GM12878 (cell line): ENCODE results near the gene ASCC3. TPM values are rescaled to one million over a fixed set of nuclear protein-coding genes. Genes with fewer than 3 reads are reported as not detected.

Experiments used
- ATAC-seq: fragments of 200-7000 bp; cut with Tn5 transposase; 3 replicates; pipeline ENCODE4 v1.9.1; 2020; ENCODE audit warnings: mild to moderate bottlenecking, moderate library complexity
- BruUV-seq: library from RNA; stranded (reverse); fragments of 400-500 nt; replicated peaks from 2 replicates; lab custom pipeline; 2021; lab: Mats Ljungman, UMichigan
- CTCF ChIA-PET: fragments of 300-600 bp; sonication (Branson Sonifier 250); formaldehyde crosslinking; extraction: SDS; loops from one replicate; lab custom pipeline; 2021; ENCODE audit warnings: inconsistent platforms; lab: Yijun Ruan, JAX
- POLR2A ChIA-PET: fragments of 350-600 bp; formaldehyde crosslinking; extraction: SDS; loops from one replicate; lab custom pipeline; 2021; ENCODE audit warnings: inconsistent platforms; lab: Charles Lee
- RAD21 ChIA-PET: fragments of 300-600 bp; sonication (Branson Sonifier 250); formaldehyde crosslinking; loops from one replicate; lab custom pipeline; 2023; ENCODE audit warnings: antibody characterized with exemption; ENCODE audit not compliant: unreplicated experiment; lab: Charles Lee
- SMC1A ChIA-PET: fragments of 300-600 bp; sonication (Branson Sonifier 250); formaldehyde crosslinking; loops from one replicate; lab custom pipeline; 2023; ENCODE audit not compliant: unreplicated experiment, uncharacterized antibody; lab: Charles Lee
- DNase-seq: peaks from one replicate; pipeline ENCODE4 v3.0.0-alpha.2; 2011; ENCODE audit warnings: low read depth, low spot score
- FAIRE-seq: peaks from 3 replicates; lab custom pipeline; 2011; peaks lifted over from hg19 to GRCh38; lab: Jason Lieb, UNC
- H2AFZ ChIP-seq: 2 replicates; pipeline ENCODE4 v1.6.0; 2011; ENCODE audit warnings: low read depth, low read length, control low read depth; ENCODE audit not compliant: control insufficient read depth
- H3K27ac ChIP-seq: 2 replicates; pipeline ENCODE4 v1.5.1; 2011; ENCODE audit warnings: control low read depth; ENCODE audit not compliant: control insufficient read depth, insufficient read depth
- H3K27me3 ChIP-seq, 2 experiments: replicated peaks in 1 of 2; 2 replicates each; pipeline versions ENCODE4 v1.6.0 to v1.6.1; 2011; ENCODE audit warnings: low read length in 1 of 2; ENCODE audit not compliant: control insufficient read depth in 2 of 2, insufficient read depth in 2 of 2
- H3K36me3 ChIP-seq, 2 experiments: 2 replicates each; pipeline ENCODE4 v1.5.1; 2011; ENCODE audit warnings: low read length in 1 of 2; ENCODE audit not compliant: control insufficient read depth in 2 of 2, insufficient read depth in 2 of 2
- H3K4me1 ChIP-seq: 2 replicates; pipeline ENCODE4 v1.6.1; 2011; ENCODE audit warnings: mild to moderate bottlenecking, low read length, moderate library complexity, mixed read lengths; ENCODE audit not compliant: control insufficient read depth, insufficient read depth
- H3K4me2 ChIP-seq: 2 replicates; pipeline ENCODE4 v1.6.0; 2011; ENCODE audit warnings: control low read depth; ENCODE audit not compliant: control insufficient read depth, insufficient read depth
- H3K4me3 ChIP-seq: fragments of 200-600 bp; sonication (generic); 2 replicates; pipeline ENCODE4 v1.5.1; 2016
- H3K79me2 ChIP-seq: 2 replicates; pipeline ENCODE4 v1.6.0; 2011; ENCODE audit warnings: low read length; ENCODE audit not compliant: control insufficient read depth, insufficient read depth
- H3K9ac ChIP-seq: 2 replicates; pipeline ENCODE4 v1.8.0; 2011; ENCODE audit warnings: low read length, control low read depth, mixed read lengths; ENCODE audit not compliant: control insufficient read depth, insufficient read depth
- H3K9me3 ChIP-seq: replicated peaks from 3 replicates; pipeline ENCODE4 v1.5.1; 2011; ENCODE audit warnings: mild to moderate bottlenecking, low read length; ENCODE audit not compliant: control insufficient read depth, insufficient read depth
- H4K20me1 ChIP-seq: 2 replicates; pipeline ENCODE4 v1.6.0; 2011; ENCODE audit not compliant: control insufficient read depth, insufficient read depth
- NFIC ChIP-seq: IDR thresholded peaks from 2 replicates; pipeline ENCODE4 v1.6.1; 2012; ENCODE audit warnings: low read depth, mild to moderate bottlenecking, inconsistent platforms, low read length, moderate library complexity
- NFYA ChIP-seq: IDR thresholded peaks from 2 replicates; pipeline ENCODE4 v1.6.1; 2011; ENCODE audit warnings: low read depth, mild to moderate bottlenecking, low read length, improper control_type of control experiment, borderline replicate concordance
- POLR2AphosphoS5 ChIP-seq: IDR thresholded peaks from 2 replicates; pipeline ENCODE4 v1.6.1; 2011; ENCODE audit warnings: mild to moderate bottlenecking, low read length, inconsistent platforms
- SREBF1 ChIP-seq: IDR thresholded peaks from 2 replicates; pipeline ENCODE4 v1.6.1; 2012; ENCODE audit warnings: mild to moderate bottlenecking, low read length
- TCF7 ChIP-seq: IDR thresholded peaks from 2 replicates; pipeline ENCODE4 v1.6.1; 2014; ENCODE audit warnings: antibody characterized with exemption, borderline replicate concordance
- WGBS: methylation state at CpG from one replicate; pipeline ENCODE4 v1.1.6; 2016; ENCODE audit warnings: low lambda C conversion rate; ENCODE audit not compliant: insufficient replicate concordance, insufficient coverage; ENCODE audit errors: missing lambda C conversion rate; 5-methylcytosine and 5-hydroxymethylcytosine counted together
- in situ Hi-C: fragments of 300-500 bp; cut with MboI; formaldehyde crosslinking; loops from 9 replicates; pipeline ENCODE4 v1.14.3; 2018; ENCODE audit warnings: mixed read lengths
- intact Hi-C: fragments of 100-400 bp; cut with micrococcal nuclease; formaldehyde crosslinking; loops from one replicate; pipeline ENCODE4 v1.14.2; 2022; ENCODE audit not compliant: unreplicated experiment
- polyA plus RNA-seq, 11 experiments: library from polyadenylated mRNA; depleted of rRNA in 4 of 11; unstranded in 6 of 11; stranded (reverse) in 5 of 11; fragments of >200 nt; fragmentation: Nextera tagmentation in 4 of 11; fragmentation: Illumina TruSeq in 1 of 11; extraction: Ambion mirVana in 4 of 11; extraction: Trizol in 1 of 11; gene quantifications; 1 replicate in 1 of 11; 2 replicates in 10 of 11; pipeline versions ENCODE4 v1.2.1 to v1.2.3, GENCODE V29; 2011 to 2016; ENCODE audit warnings: inconsistent platforms in 2 of 11, missing spikeins in 2 of 11, low read depth in 1 of 11
- total RNA-seq, 4 experiments: library from RNA; depleted of rRNA in 3 of 4; stranded (reverse); fragments of >200 nt in 3 of 4; fragmentation: Illumina TruSeq in 1 of 4; extraction: Trizol in 1 of 4; gene quantifications; 2 replicates each; pipeline versions ENCODE4 v1.2.1 to v1.2.3, GENCODE V29; 2013 to 2021
- TF ChIP-seq, protein P1 (sequence below): fragments of 150-350 bp; IDR thresholded peaks from 2 replicates; pipeline ENCODE4 v1.6.1; 2014; ENCODE audit warnings: mild to moderate bottlenecking, low read depth, low read length
- TF ChIP-seq, protein P2 (sequence below): fragments of 450-650 bp; IDR thresholded peaks from 2 replicates; pipeline ENCODE4 v1.6.1; 2017; ENCODE audit warnings: mild to moderate bottlenecking
- TF ChIP-seq, protein P3 (sequence below): fragments of 450-650 bp; formaldehyde crosslinking; IDR thresholded peaks from 2 replicates; pipeline ENCODE4 v1.5.0; 2022; ENCODE audit warnings: mild to moderate bottlenecking, missing genetic modification characterization

ASCC3 gene
- total and polyA plus RNA-seq, 10 of the 15 experiments (the other 5 are each of a cell fraction or from before 2014, with no cell fraction given), result 19.9 to 76.2 (median 55.9) TPM

DNA sequence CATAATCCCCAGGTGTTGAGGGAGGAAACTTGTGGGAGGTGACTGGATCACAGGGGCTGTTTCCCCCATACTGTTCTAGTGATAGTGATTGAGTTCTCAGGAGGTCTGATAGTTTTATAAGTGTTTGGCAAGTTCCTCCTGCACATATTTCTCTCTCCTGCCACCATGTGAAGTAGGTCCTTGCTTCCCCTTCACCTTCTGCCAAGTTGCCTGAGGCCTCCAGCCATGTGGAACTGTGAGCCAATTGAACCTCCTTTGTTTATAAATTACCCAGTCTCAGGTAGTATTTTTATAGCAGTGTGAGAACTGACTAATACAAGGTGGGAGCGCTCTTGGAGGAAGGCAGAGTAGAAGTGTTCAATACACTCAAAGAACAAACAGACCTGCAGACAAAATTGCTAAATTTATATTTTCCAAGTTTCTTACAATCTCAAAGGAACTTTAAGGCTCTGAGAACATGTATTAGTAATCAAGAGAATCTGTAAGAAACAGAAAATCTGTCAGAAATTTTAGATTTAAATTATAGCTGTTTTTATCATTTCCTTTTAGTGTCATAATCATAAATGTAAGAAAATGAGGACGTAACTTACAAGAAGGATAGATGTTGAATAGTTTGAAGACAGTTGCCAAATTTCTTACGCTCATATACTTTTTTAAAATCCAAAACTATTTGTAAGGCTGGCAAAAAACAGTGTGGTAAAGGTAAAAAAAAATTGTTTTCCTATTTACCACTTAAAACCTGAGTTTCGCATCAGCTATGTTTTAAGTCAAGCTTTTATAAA, 77.7 kb downstream of the ASCC3 start:
- ChIA-PET CTCF (interaction anchor here (1.2 kb wide), 1 partner anchor 36 kb away, joined by 3 read pairs; no protein-coding TSS in a partner anchor), RAD21 (no interaction called here), POLR2A (interaction anchor here (0.6 kb wide), 1 partner anchor 36 kb away, joined by 3 read pairs; no protein-coding TSS in a partner anchor), SMC1A (interaction anchor here (1.8 kb wide), 1 partner anchor 77 kb away, joined by 5 read pairs; the partner anchor contains the start of gene ASCC3)
- Histone ChIP-seq H3K4me3 (no peak overlapping the region), H4K20me1 (no peaks in the 10 kb centered on the region), H3K4me2 (no peak overlapping the region), H3K4me1 (no peaks in the 10 kb centered on the region), H3K27me3 (no peaks in the 10 kb centered on the region), H3K79me2 (no peaks in the 10 kb centered on the region; the same call in 1 of the 2 replicates), H3K27ac (no peak overlapping the region), H3K36me3 (peaks cover 0 to 13% of the 10 kb centered on the region in 2 experiments), H3K9me3 (no peaks in the 10 kb centered on the region; the same call in 2 of the 3 replicates), H3K9ac (no peak overlapping the region), H2AFZ (no peak overlapping the region)
- no peak for ATAC-seq
- no TSS peak for BruUV-seq
- intact Hi-C loops (no loop called here), in situ Hi-C loops (no loop called here)
- FAIRE-seq, result no peak
- DNase-seq, result no peak
- 92% methylated on average over 4 of the region's 4 CpGs for WGBS
- TF ChIP-seq, protein P1, sequence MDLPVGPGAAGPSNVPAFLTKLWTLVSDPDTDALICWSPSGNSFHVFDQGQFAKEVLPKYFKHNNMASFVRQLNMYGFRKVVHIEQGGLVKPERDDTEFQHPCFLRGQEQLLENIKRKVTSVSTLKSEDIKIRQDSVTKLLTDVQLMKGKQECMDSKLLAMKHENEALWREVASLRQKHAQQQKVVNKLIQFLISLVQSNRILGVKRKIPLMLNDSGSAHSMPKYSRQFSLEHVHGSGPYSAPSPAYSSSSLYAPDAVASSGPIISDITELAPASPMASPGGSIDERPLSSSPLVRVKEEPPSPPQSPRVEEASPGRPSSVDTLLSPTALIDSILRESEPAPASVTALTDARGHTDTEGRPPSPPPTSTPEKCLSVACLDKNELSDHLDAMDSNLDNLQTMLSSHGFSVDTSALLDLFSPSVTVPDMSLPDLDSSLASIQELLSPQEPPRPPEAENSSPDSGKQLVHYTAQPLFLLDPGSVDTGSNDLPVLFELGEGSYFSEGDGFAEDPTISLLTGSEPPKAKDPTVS, result no peak

DNA sequence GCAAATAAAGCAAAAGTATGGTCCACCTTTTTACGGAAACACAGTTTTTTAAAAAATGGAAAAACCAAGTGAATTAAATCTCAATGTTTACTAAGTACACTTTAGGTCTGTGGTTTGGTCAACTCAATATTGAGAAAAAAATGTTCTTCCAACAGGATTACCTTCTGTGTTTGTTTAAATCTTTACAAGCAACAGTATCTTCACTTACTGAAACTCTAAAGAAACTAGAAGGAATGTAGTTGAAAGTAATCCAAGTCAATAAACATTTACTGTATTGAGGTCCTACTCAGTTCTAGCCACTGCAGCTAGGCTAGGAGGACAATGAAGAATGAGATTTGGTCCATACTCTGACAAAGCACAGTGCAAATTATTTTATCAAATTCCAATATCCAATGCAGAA, 80.1 kb downstream of the ASCC3 start:
- H3K79me2 ChIP-seq, result no peaks in the 10 kb centered on the region; the same call in 1 of the 2 replicates
- SMC1A ChIA-PET, result interaction anchor here (1.3 kb wide), 1 partner anchor 15 kb away, joined by 3 read pairs; no protein-coding TSS in a partner anchor
- no peaks in the 10 kb centered on the region for H3K4me1 ChIP-seq
- H3K36me3 ChIP-seq, result peaks cover 0 to 16% of the 10 kb centered on the region in 2 experiments
- ATAC-seq, result no peak
- in situ Hi-C loops, result no loop called here
- RAD21 ChIA-PET, result no interaction called here
- POLR2A ChIA-PET, result no interaction called here
- intact Hi-C loops, result no loop called here
- BruUV-seq, result no TSS peak
- H3K9ac ChIP-seq, result no peak overlapping the region
- CTCF ChIA-PET, result no interaction called here
- 96% methylated on average over 1 of the region's 1 CpG for WGBS
- H3K27me3 ChIP-seq, result no peaks in the 10 kb centered on the region
- no peak overlapping the region for H2AFZ ChIP-seq
- no peaks in the 10 kb centered on the region for H3K9me3 ChIP-seq
- no peak overlapping the region for H3K4me2 ChIP-seq
- no peak for FAIRE-seq
- no peak for DNase-seq
- no peak overlapping the region for H3K4me3 ChIP-seq
- no peaks in the 10 kb centered on the region for H4K20me1 ChIP-seq
- H3K27ac ChIP-seq, result no peak overlapping the region
- no peak for TF ChIP-seq NFYA
- TF ChIP-seq SREBF1, result no peak
- TF ChIP-seq TCF7, result no peak
- no peak for TF ChIP-seq NFIC
- TF ChIP-seq POLR2AphosphoS5, result no peak
- TF ChIP-seq, protein P2, sequence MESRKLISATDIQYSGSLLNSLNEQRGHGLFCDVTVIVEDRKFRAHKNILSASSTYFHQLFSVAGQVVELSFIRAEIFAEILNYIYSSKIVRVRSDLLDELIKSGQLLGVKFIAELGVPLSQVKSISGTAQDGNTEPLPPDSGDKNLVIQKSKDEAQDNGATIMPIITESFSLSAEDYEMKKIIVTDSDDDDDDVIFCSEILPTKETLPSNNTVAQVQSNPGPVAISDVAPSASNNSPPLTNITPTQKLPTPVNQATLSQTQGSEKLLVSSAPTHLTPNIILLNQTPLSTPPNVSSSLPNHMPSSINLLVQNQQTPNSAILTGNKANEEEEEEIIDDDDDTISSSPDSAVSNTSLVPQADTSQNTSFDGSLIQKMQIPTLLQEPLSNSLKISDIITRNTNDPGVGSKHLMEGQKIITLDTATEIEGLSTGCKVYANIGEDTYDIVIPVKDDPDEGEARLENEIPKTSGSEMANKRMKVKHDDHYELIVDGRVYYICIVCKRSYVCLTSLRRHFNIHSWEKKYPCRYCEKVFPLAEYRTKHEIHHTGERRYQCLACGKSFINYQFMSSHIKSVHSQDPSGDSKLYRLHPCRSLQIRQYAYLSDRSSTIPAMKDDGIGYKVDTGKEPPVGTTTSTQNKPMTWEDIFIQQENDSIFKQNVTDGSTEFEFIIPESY, result no peak
- TF ChIP-seq, protein P3, sequence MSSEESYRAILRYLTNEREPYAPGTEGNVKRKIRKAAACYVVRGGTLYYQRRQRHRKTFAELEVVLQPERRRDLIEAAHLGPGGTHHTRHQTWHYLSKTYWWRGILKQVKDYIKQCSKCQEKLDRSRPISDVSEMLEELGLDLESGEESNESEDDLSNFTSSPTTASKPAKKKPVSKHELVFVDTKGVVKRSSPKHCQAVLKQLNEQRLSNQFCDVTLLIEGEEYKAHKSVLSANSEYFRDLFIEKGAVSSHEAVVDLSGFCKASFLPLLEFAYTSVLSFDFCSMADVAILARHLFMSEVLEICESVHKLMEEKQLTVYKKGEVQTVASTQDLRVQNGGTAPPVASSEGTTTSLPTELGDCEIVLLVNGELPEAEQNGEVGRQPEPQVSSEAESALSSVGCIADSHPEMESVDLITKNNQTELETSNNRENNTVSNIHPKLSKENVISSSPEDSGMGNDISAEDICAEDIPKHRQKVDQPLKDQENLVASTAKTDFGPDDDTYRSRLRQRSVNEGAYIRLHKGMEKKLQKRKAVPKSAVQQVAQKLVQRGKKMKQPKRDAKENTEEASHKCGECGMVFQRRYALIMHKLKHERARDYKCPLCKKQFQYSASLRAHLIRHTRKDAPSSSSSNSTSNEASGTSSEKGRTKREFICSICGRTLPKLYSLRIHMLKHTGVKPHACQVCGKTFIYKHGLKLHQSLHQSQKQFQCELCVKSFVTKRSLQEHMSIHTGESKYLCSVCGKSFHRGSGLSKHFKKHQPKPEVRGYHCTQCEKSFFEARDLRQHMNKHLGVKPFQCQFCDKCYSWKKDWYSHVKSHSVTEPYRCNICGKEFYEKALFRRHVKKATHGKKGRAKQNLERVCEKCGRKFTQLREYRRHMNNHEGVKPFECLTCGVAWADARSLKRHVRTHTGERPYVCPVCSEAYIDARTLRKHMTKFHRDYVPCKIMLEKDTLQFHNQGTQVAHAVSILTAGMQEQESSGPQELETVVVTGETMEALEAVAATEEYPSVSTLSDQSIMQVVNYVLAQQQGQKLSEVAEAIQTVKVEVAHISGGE, result no peak
